Measurements from ENCODE around the gene ANXA8L1.
"Not testable (repeated sequence)": the region's sequence is repeated elsewhere in the genome, so short reads cannot be mapped to it uniquely, and the experiment has no call there.

Gene ANXA8L1, protein sequence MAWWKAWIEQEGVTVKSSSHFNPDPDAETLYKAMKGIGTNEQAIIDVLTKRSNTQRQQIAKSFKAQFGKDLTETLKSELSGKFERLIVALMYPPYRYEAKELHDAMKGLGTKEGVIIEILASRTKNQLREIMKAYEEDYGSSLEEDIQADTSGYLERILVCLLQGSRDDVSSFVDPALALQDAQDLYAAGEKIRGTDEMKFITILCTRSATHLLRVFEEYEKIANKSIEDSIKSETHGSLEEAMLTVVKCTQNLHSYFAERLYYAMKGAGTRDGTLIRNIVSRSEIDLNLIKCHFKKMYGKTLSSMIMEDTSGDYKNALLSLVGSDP

DNA sequence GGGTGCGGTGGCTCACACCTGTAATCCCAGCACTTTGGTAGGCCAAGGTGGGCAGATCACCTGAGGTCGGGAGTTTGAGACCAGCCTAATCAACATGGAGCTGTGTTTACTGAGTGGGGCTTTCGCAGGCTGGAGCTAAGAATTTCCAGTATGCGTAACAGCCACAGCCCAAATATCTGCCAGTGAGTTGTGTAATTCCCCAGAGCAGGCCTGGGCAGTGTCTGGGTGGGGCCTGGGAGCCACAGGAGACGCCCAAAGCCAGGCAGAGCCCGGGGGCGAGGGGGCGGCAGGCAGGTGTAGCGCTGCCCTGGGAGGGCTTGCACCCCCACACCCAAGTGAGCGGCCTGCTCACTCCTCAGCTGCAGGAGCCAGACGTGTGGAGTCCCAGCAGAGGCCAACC, at the start of gene ANXA8L1:
ANXA8L1 (plus strand) TSS at position 371 of the 400 bp plus-strand sequence. CDS start 76 bp downstream, outside the sequence.
- DNase-seq = not testable (repeated sequence)

DNA sequence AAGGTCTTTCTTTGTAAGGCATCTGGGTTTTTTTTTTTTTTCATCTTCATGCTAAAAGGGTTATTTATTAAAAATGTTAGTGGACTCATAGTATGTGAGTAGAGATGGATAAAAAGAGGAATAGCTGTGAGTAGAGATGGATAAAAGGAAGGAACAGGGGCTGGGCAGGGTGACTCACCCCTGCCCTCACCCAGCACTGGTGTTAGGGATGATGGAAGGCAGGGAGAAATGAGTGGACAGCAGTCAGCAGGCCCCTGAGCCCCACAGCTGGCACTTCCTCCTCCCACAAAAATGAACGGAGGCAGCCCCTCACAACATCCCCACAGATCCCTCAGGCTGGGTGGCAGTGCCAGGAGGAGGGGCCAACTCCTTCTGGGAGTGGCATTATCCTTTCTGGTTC, 49.5 kb upstream of the ANXA8L1 start:
- no peak for DNase-seq

DNA sequence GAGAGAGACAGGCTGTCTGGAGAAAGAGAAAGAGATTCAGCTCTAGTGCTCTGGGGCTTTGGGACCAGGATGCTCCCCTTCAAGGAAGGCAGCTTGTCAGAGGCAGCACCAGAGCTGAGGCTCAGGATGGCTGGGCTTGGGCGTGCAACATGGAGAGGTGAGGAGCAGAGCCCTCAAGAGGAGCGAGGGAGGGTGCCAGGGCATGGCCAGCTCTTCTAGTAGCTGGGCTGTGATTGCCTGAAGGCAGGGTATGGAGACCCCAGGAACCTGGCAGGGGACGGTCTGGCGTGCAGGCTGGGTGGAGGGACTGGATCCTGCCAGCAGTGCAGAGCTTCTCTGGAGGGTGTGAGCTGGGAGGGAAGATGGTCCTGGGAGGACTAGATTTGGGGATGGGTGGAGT, 48.6 kb upstream of the ANXA8L1 start:
- DNase-seq = no peak

DNA sequence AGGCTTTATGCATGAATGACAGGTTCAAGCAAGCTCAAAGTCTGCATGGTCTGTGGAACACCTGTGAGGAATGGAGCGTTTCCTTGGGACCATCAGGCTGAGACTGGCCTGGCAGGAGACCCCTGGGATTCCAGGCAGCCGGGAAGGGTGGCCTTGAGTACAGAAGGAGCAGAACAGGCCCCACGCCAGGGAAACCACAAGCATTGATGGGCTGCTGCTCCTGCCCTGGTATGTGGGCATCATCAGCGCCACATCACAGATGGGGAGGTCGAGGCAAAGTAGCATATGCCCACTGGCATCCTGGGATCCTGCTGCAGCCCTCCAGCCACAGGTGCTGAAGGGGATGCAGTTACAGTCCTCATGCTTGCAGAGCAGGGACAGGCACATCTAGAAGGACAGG, 47.9 kb upstream of the ANXA8L1 start:
- no peak for DNase-seq

DNA sequence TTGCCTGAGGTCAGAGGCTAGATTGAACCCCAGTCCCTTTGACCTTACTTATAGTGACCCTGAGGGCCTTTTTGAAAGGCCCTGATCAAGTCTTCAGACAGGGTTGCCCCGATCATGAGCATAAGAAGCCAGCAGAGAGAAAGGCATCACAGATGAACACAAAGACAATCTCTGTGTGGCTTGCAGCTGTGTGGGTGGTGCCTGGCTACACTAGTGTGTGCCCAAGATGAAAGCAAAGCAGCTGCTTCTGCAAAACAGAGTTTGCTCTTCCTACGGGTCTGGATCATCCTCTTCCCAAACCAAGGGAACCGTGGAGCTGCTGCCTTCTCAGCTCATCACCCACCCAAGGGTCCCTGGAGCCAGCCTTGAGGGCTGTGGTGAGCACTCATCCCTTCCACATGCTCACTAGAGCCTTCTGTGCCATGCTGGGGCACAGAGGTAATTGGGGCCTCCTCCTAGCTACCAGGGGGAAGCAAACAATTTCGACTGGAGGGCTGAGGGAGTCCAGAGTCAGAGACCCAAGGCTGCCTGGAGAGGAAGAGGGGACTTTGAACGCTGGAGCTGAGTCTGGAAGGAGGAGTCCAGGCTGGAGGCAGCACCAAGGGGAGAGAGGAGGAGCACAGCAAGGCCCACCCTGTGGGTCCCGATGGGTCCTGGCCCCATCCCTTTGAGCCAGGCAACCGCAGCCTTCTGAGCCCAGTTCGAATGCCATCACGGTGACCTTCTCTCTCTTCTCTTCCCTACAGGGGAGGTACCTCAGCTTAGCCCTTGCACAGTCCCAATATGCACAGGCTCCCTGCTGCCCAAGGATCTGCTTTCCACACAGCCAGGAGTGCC, 46.5 kb upstream of the ANXA8L1 start:
- DNase-seq = no peak

DNA sequence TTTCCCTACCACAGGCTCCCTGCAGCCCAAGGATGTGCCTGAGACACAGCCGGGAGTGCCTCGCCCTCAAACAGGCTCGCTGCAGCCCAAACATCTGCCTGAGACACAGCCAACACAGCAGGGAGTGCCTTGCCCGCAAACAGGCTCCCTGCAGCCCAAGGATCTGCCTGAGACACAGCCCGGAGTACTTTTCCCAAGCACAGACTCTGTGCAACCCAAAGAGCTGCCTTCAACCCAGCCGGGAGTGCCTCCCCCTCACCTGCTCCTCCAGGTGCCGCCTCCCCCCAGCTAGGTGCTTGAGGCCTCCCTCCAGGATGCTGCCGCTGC, 45.9 kb upstream of the ANXA8L1 start:
- DNase-seq = no peak

DNA sequence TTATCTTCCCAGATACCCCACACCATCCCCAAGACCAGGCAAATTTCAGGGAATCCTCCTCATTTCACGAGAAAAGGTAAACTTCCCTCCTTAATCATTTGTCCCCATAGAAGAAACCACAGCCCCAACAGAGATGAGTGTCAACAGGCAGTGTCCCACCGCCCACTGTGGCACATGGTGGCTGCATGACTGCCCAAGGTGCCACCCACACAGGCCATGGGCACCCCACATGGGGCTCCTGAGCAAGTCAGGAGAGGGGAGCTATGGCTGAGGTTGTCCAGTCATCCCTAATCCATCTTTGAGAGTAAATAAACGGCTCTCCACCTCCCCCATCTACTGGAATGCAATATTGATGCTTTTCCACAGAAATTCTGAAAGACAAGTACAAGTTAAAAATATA, 44.7 kb upstream of the ANXA8L1 start:
- no peak for DNase-seq

DNA sequence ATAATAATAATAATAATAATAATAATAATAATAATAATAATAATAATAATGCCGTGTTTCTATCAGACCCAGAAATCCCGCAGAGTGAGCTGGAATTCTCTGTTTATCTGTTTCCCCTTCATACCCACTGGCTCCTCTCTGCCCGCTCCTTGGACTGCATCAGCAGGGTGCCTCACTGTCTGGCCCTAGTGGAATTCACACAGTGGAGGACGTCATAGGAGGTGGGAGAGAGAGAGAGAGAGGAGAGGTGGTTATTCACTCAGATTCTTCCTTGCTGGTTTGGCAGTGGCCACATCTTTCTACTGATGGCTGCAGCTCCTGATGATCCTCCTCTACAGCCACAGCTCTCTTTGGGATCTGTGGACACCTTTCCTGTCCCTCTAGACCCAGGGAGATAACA, 10.1 kb upstream of the ANXA8L1 start:
- DNase-seq = not testable (repeated sequence)

DNA sequence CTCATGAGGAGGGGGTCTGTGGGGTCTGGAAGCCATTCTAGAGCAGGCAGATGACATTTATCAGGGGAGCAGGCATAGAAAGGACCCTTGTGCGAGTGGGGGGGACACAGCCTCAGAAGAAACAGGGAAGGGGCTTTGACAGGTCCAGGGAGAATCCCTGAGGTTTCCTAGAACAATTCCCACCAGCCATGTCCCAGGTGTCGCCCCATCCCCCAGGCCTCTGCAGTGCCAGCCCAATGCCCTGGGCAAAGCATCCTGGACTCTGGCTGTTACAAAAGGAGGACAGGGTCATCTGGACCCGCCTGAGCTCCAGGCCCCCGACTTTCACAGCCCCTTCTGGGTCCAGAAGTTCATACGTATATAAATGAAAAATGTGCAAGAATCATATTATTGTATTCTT, 8.4 kb upstream of the ANXA8L1 start:
- DNase-seq = not testable (repeated sequence)

DNA sequence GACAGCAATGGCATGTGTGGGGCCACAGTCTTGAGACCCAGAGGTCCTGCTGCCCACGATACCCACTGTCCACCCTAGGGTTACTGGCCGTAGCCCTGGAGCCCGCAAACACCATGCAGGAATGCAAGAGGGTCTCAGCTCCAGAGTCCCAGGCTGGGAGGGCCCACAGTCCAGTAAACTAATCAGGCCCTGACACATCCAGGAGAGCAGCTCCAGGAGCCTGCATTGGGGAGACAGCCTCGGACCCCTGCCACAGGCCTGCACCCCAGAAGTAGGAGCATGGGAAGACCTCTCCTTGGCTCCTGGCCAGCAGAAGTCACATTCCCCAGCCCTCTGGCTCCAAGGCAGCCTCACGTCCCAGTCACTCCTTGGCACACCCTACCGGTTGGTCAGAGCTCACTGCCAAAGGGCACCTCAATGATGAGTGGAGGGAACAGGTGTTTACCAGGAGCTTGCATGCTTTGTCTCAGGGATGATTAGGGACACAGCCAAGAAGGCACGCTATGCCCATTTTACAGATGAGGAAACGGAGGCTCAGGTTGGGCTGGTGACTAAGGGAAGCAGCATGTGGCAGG, 7.8 kb upstream of the ANXA8L1 start:
- not testable (repeated sequence) for DNase-seq

DNA sequence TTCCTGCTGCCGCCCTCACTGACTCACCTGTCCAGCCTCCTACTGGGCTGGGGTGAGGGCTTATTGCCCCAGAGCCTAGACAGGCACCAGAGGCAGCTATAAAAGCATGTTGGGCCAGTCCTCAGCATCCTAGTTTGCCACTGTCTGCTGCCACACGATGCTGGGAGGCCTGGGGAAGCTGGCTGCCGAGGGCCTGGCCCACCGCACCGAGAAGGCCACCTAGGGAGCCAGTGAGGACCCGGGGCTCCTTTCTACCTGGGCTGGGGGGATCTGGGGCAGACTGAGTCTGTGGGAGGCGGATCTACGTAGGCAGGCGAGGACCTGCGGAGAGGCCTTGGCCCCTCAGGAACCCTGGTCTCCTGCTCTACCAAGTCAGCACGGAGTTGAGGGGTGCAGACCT, 6.6 kb upstream of the ANXA8L1 start:
- DNase-seq = not testable (repeated sequence)

DNA sequence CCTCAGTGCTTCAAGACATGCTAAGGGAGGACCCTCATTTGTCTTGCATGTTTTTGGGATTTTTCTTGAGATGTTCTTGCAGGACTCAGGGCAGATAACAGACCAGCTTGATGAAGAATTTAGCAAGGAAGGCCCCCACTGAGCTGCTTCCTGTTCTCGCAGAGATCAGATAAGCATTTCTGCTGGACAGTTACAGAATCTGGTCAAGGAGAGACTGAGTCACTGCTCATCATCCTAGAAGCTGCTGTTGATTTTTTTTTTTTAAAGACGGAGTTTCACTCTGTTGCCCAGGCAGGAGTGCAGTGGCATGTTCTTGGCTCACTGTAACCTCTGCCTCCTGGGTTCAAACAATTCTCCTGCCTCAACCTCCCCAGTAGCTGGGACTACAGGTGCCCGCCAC, 1.2 kb upstream of the ANXA8L1 start:
- DNase-seq = not testable (repeated sequence)

DNA sequence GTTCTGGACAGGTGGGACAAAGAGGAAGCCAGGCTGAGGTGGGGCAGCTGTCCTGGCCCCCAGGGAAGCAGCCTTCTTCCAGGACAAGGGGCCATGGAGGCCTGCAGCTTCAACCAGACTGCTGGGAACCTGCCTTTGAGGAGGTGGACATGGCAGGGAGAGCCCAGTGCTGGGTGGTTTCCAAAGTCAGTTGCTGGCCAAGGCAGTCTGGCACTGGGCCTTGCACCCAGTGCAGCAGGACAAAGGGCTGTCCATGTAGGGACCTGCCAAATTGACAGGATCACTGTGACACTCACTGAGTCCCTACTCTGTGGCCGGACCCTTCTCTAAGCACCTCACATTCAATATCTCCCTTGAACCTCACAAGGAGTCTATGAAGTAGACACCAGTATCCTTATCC, 1.4 kb downstream of the ANXA8L1 start:
- DNase-seq = not testable (repeated sequence)

DNA sequence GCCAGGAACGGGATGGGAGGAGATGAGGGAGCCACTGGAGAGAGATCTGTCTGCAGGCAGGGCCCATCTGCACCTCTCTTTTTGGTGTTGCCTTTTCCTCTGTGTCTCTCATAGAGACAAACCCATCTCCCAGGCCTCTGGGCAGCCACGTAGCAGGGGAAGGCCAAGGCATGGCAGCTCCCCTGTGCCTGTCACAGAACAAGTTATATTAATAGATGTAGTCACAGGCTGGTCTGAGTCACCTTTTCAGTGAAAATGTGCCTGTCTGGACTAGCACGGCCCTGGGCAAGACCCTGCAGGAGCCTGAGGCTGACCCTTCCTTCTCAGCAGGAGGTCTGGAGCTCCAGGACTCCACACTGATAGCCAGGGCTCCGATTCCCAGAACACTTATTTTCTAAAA, 2.1 kb downstream of the ANXA8L1 start:
- DNase-seq = not testable (repeated sequence)

DNA sequence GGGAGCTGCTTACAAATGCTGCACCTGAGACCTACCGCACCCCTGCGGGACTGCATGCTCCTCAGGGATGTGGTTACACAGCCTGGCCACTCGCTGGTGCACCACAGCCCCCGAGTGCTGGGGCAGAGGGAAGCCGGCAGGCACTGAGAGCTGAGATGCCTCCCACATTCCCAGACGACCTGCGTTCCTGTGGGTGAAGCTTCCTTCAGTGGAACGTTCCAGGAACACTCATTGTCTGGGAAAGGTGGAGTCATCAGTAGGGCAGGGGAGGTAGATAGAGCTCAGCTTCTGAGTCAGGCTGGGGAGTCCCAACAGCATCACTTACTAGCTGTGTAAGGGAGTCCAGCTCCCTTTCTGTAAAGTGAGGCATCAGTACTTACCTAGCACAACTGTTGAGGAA, 2.5 kb downstream of the ANXA8L1 start:
- not testable (repeated sequence) for DNase-seq

DNA sequence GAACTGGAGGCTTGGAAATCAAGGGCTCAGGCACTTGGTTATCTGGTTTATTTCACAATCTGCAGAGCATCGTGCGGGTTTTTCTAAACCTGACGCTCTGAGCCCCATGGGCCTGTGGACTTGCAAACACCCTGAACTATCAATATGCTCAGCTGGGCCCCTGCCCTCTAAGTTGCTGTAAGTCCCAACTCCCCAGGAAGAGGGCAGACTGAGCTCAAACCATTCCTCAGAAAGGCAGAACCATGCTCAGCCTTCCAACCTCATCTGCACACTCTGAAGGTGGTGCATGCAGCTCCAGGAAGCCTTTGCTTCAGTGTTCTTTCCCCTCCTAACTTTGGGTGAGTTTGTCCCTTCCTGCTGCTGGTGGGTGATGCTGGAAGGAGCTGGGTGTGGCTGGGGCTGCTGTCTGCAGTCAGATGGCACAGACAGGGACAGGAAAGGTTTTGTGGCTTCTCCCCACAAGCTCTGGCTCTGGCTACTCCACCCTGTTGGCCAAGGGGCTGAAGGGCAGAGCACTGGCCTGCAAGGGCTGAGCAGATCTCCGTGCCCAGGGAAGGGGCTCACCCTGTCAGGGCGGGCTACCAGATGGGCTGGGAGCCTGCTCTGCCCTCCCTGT, 3.8 kb downstream of the ANXA8L1 start:
- DNase-seq = not testable (repeated sequence)

DNA sequence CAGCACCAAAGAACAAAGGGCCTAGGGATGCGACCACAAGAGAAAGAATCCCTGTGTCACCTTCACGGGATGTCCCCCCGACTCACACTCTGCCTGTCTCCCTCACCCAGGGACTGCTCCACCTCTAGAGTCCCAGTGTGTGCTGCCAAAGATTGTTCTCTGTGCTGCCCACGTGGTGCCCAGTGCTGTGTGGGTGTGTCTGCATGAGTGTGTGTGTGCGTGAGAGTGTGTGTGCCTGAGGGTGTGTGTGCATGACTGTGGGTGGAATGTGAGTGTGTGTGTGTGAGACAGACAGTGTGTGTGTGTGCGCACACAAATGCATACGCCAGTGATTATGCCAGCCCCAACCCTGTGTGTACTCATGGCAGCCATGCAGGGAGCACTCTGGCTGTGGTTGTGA, 10.3 kb downstream of the ANXA8L1 start:
- not testable (repeated sequence) for DNase-seq

DNA sequence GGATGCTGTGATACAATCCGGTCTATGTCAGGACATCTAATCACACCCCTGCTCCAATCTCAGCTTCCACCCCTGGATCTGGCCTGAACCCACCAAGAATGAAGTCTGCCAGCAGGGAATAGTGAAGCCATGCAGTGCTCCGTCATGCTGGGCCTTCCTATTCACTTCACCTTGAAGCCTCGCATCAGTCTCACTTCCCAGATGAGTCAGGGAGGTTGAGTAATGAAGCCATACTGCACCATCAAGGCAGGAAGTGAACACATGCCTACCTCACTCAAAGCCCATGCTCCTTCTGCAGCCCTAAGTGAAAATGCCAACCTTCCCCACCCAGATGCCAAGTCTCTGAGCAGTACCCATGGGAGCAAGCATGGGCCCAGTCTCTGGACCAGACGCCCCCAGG, 11.1 kb downstream of the ANXA8L1 start:
- DNase-seq = not testable (repeated sequence)

DNA sequence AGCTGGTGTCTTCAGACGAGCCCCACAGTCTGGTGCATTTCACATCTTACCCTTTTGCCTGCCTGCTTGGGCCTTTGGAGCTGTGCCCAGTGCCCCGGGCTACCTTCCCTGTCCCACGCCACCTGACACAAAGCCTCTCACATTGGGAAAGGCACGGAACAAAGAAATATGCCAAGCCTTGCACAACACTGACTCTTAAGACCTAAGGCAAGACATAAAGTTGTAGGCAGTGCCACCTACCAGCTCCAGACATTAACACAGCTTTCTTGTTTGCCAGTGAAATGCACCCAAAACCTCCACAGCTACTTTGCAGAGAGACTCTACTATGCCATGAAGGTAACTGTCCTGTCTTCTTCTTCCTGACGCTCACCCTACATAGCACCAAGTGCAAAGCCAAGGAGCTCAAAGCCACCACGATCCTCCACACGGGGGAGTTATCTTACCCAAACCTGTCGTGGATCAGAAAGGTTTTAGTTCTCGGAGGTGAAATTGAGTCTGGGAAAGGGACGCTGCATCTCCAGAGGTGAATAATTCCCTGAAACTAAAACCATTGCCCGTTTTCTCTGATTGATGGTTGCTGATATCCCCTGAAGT, 11.8 kb downstream of the ANXA8L1 start:
- not testable (repeated sequence) for DNase-seq

DNA sequence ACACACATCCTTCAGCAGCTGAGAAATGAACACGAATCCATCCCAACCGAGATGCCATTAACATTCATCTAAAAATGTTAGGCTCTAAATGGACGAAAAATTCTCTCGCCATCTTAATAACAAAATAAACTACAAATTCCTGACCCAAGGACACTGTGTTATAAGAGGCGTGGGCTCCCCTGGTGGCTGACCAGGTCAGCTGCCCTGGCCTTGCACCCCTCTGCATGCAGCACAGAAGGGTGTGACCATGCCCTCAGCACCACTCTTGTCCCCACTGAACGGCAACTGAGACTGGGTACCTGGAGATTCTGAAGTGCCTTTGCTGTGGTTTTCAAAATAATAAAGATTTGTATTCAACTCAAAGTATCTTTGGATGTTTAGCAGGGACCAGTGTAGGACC, 15.8 kb downstream of the ANXA8L1 start:
- DNase-seq = not testable (repeated sequence)

DNA sequence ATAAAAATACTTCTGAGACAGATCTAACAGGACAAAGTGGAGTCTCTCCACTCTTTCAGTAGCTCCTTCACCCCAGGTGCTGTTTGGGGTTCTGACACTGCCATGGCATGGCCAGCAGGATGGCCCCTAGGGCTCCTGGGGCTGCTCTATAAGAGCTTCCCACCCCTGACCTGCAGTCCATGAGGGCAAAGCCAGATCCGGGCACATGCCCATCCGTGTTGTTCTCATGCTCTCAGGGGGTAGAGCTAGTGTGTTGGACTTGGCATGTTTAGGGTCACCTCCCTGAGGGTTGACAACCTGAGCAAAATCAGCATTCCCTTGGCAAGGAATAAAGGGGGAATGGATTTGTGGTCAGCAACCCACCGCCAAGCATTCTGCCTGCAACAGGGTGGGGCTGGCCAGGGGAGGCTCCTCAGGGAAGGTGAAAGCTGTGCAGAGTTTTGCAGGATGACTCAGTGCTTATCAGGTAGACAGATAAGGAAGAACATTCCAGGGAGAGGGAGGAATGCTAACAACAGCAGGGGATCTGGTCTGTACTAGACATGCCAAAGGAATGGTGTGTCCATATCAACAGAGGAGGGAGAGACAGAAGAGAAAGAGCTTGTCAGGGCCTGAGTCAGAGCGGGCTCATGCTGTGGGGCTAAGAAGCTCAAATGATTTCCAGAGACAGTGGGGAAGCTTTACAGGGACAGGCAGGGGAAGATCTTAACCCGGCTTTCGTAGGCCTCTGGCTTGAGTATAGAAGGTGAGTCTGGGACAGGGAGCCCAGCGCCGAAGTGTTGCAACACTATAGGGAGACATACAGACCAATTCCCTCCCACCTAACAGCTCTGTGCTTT, 21.1 kb downstream of the ANXA8L1 start:
- DNase-seq = not testable (repeated sequence)

DNA sequence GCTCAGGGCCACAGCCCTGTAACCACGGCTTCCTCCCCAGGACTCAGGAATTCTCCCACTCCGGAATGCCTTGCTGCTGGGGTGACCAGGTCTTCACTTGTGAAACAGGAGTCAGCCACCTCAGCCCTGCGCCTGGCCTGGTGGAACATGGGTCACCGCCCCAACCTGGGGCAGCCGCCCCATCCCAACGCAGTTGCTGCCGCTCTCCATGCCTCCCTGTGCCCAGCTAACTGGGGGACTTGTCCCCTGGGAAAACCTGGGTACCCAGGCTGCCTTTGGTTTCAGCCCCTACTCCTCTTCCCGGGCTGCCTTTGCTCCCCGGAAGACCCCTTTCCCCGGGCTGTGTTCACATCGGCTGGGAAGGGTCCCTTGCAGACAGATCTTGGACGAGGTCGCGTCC, 22.2 kb downstream of the ANXA8L1 start:
- not testable (repeated sequence) for DNase-seq
